Chondrocyte (in vitro differentiated cells): ENCODE measurements around the gene ACSL4. TPM values are rescaled to one million over a fixed set of nuclear protein-coding genes. Genes with fewer than 3 reads are reported as not detected.
"Not testable (repeated sequence)": the region's sequence is repeated elsewhere in the genome, so short reads cannot be mapped to it uniquely, and the experiment has no call there.

Source experiments
- DNase-seq: peaks from one replicate; pipeline ENCODE4 v3.0.0; 2021; ENCODE audit warnings: mixed read lengths, low spot score
- H3K27ac Mint-ChIP-seq: one replicate; pipeline ENCODE4 v1.8.0; 2021; ENCODE audit warnings: mild to moderate bottlenecking, moderate library complexity, mixed read lengths; ENCODE audit not compliant: unreplicated experiment
- H3K27me3 Mint-ChIP-seq: 2 replicates; pipeline ENCODE4 v1.8.0; 2021; ENCODE audit warnings: low read depth, mixed read lengths
- H3K36me3 Mint-ChIP-seq: 2 replicates; pipeline ENCODE4 v1.8.0; 2021; ENCODE audit warnings: low read depth, mixed read lengths
- H3K4me1 Mint-ChIP-seq: 2 replicates; pipeline ENCODE4 v1.8.0; 2021; ENCODE audit warnings: low read depth, mild to moderate bottlenecking, mixed read lengths
- H3K4me3 Mint-ChIP-seq: one replicate; pipeline ENCODE4 v1.8.0; 2021; ENCODE audit warnings: mild to moderate bottlenecking, moderate library complexity, mixed read lengths; ENCODE audit not compliant: unreplicated experiment
- H3K9me3 Mint-ChIP-seq: 2 replicates; pipeline ENCODE4 v1.8.0; 2021; ENCODE audit warnings: low read depth, mixed read lengths
- total RNA-seq: library from RNA; stranded (reverse); gene quantifications from 3 replicates; pipeline ENCODE4 v1.2.1, GENCODE V29; 2021
- TF ChIP-seq, protein P1 (sequence below): fragments of 200-600 bp; sonication (generic); IDR thresholded peaks from 2 replicates; pipeline ENCODE4 v1.5.0; 2021; ENCODE audit warnings: antibody characterized with exemption, mild to moderate bottlenecking, moderate library complexity

ACSL4 gene
- total RNA-seq, 1 donor from 2014 or later, result 63.3 TPM

DNA sequence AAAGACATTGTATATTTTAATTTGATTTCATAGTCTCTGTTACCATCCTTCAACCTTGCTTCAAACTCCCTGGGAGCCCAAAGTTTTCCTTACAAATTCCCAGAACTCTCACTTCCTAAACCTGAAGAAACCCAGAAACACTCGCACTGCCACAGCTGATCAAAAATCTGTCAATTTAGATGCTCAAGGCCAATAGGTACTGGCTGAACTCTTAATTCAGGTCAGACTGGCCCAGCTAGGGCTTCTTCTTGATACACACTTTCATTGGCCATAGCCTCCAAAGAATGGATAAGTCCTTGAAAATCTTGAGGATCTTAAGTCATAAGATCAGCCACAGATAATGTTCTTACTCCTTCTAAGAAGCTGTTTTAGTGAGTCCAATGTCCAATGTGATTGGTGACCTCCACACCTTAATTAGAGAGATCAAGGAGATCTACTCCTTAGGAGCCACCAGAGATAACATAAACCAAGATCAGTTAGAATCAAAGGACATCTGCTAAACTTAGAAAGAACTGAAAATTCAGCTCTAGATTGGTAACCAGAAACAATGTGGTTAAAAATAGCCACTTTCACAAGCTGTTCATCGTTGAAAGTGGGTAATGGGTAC, 51.5 kb downstream of the ACSL4 start:
- DNase-seq, result no peak
- Mint-ChIP-seq H3K4me3 (no peak overlapping the region), H3K9me3 (no peaks in the 10 kb centered on the region), H3K36me3 (peaks cover 3% of the 10 kb centered on the region), H3K27me3 (no peaks in the 10 kb centered on the region), H3K4me1 (peaks cover 11% of the 10 kb centered on the region), H3K27ac (no peak overlapping the region)
- TF ChIP-seq, protein P1, sequence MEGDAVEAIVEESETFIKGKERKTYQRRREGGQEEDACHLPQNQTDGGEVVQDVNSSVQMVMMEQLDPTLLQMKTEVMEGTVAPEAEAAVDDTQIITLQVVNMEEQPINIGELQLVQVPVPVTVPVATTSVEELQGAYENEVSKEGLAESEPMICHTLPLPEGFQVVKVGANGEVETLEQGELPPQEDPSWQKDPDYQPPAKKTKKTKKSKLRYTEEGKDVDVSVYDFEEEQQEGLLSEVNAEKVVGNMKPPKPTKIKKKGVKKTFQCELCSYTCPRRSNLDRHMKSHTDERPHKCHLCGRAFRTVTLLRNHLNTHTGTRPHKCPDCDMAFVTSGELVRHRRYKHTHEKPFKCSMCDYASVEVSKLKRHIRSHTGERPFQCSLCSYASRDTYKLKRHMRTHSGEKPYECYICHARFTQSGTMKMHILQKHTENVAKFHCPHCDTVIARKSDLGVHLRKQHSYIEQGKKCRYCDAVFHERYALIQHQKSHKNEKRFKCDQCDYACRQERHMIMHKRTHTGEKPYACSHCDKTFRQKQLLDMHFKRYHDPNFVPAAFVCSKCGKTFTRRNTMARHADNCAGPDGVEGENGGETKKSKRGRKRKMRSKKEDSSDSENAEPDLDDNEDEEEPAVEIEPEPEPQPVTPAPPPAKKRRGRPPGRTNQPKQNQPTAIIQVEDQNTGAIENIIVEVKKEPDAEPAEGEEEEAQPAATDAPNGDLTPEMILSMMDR, result no peak

GRCh38 chrX:109679820-109680219, 53.2 kb downstream of the ACSL4 start:
- H3K9me3 Mint-ChIP-seq, result no peaks in the 10 kb centered on the region
- no peak for DNase-seq

GRCh38 chrX:109672239-109672638, 60.8 kb downstream of the ACSL4 start:
- DNase-seq, result no peak
- TF ChIP-seq, protein P1, result no peak

More at GRCh38 chrX:109679820-109680219, 53.2 kb downstream of the ACSL4 start:
- no peak overlapping the region for H3K27ac Mint-ChIP-seq
- peaks cover 11% of the 10 kb centered on the region for H3K36me3 Mint-ChIP-seq
- TF ChIP-seq, protein P1, result no peak
- peaks cover 11% of the 10 kb centered on the region for H3K4me1 Mint-ChIP-seq
- H3K27me3 Mint-ChIP-seq, result no peaks in the 10 kb centered on the region
- no peak overlapping the region for H3K4me3 Mint-ChIP-seq

GRCh38 chrX:109671170-109671569, 61.9 kb downstream of the ACSL4 start:
- H3K4me3 Mint-ChIP-seq, H3K9me3 Mint-ChIP-seq, H3K27ac Mint-ChIP-seq, H3K4me1 Mint-ChIP-seq, H3K27me3 Mint-ChIP-seq: not testable (repeated sequence)
- peaks cover 26% of the 10 kb centered on the region for H3K36me3 Mint-ChIP-seq
- DNase-seq, result peak; percentile 76

More at GRCh38 chrX:109672239-109672638, 60.8 kb downstream of the ACSL4 start:
- Mint-ChIP-seq H3K27me3 (no peaks in the 10 kb centered on the region), H3K4me1 (no peaks in the 10 kb centered on the region), H3K9me3 (no peaks in the 10 kb centered on the region), H3K27ac (no peak overlapping the region), H3K36me3 (peaks cover 26% of the 10 kb centered on the region), H3K4me3 (no peak overlapping the region)

DNA sequence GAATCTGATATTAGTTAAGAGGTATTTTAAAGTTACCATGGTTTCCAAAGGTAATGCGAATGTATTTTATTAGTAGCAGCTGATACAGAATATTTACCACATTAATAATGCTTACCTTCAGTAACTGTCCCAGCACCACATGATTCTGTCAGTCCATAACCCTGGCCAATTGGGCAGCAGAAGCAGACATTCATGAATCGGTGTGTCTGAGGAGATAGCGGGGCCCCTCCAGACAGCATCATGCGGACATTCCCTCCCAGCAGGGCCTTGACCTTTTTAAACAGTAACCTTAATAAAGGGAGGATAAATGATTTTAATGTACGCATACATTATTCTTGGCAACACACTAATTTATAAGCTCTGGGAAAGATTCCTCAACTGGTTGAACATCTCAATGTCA, 65.1 kb downstream of the ACSL4 start:
- Mint-ChIP-seq H3K27me3 (no peaks in the 10 kb centered on the region), H3K4me1 (no peaks in the 10 kb centered on the region), H3K9me3 (no peaks in the 10 kb centered on the region), H3K4me3 (no peak overlapping the region), H3K36me3 (peaks cover 35% of the 10 kb centered on the region), H3K27ac (no peak overlapping the region)
- TF ChIP-seq, protein P1, result no peak
- DNase-seq, result no peak
